Measurements from ENCODE around the gene GCG.

The GCG gene

GRCh38 chr2:162188451-162188850, 36.4 kb upstream of the GCG start:
- no peak overlapping the region for H3K4me3 ChIP-seq (ENCODE audit: low read depth, low read length)
- no peak for TF ChIP-seq CTCF (IDR thresholded peaks at IDR 0.05; ENCODE audit: low read depth, low read length, missing control alignments)
- no peak for DNase-seq (ENCODE audit: low read depth)
- in situ Hi-C loops (cut with HindIII; ENCODE audit: low sequenced_read_pairs): no loop called here

GRCh38 chr2:162185541-162186232, 33.6 kb upstream of the GCG start:
- no peak for TF ChIP-seq CTCF (IDR thresholded peaks at IDR 0.05; ENCODE audit: low read depth, low read length, missing control alignments)
- in situ Hi-C loops (cut with HindIII; ENCODE audit: low sequenced_read_pairs): no loop called here
- no peak overlapping the region for H3K4me3 ChIP-seq (ENCODE audit: low read depth, low read length)
- DNase-seq (ENCODE audit: low read depth): no peak

GRCh38 chr2:162184821-162185450, 32.9 kb upstream of the GCG start:
- TF ChIP-seq CTCF (IDR thresholded peaks at IDR 0.05; ENCODE audit: low read depth, low read length, missing control alignments): no peak
- no peak for DNase-seq (ENCODE audit: low read depth)
- no peak overlapping the region for H3K4me3 ChIP-seq (ENCODE audit: low read depth, low read length)
- in situ Hi-C loops (cut with HindIII; ENCODE audit: low sequenced_read_pairs): no loop called here

GRCh38 chr2:162184359-162184758, 32.3 kb upstream of the GCG start:
- no peak for DNase-seq (ENCODE audit: low read depth)
- H3K4me3 ChIP-seq (ENCODE audit: low read depth, low read length): no peak overlapping the region
- no peak for TF ChIP-seq CTCF (IDR thresholded peaks at IDR 0.05; ENCODE audit: low read depth, low read length, missing control alignments)
- in situ Hi-C loops (cut with HindIII; ENCODE audit: low sequenced_read_pairs): no loop called here

DNA sequence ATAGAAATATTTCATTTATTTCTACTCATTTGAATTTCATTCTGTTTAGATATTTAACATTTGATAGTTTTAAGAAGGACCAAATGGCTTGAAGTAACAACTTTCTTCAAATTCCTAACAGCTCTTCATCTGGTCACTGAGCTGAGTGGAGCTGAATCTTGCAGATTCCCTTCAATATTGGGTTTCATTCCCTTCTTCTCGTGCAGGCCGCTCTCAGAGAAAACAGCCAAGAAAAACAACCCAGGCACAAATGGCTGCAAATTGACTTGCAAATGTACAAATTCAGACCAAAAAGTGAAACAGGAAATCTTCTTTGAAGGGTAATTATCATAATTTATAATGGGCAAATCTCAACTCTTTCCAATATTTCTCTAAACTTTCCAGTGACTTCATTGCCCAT, 30.3 kb upstream of the GCG start:
- in situ Hi-C loops (cut with HindIII; ENCODE audit: low sequenced_read_pairs): no loop called here
- H3K4me3 ChIP-seq (ENCODE audit: low read depth, low read length): no peak overlapping the region
- TF ChIP-seq CTCF (IDR thresholded peaks at IDR 0.05; ENCODE audit: low read depth, low read length, missing control alignments): no peak
- DNase-seq (ENCODE audit: low read depth): no peak

GRCh38 chr2:162177301-162177700, 25.3 kb upstream of the GCG start:
- no peak overlapping the region for H3K4me3 ChIP-seq (ENCODE audit: low read depth, low read length)
- no peak for DNase-seq (ENCODE audit: low read depth)
- no peak for TF ChIP-seq CTCF (IDR thresholded peaks at IDR 0.05; ENCODE audit: low read depth, low read length, missing control alignments)
- in situ Hi-C loops (cut with HindIII; ENCODE audit: low sequenced_read_pairs): no loop called here

All from astrocyte of the cerebellum (primary cell).